Endothelial cell of umbilical vein (primary cell): ENCODE measurements around the gene AFDN.

Source experiments
- EZH2 ChIP-seq: IDR thresholded peaks from 2 replicates; pipeline ENCODE4 v1.6.1; 2012; ENCODE audit warnings: borderline replicate concordance, low read depth, mild to moderate bottlenecking, moderate library complexity, low read length, inconsistent platforms; ENCODE audit not compliant: severe bottlenecking
- FOS ChIP-seq: IDR thresholded peaks from 2 replicates; pipeline ENCODE4 v1.6.1; 2011; ENCODE audit warnings: mild to moderate bottlenecking, low read length, moderate library complexity, borderline replicate concordance; ENCODE audit not compliant: insufficient read depth
- GATA2 ChIP-seq: IDR thresholded peaks from 2 replicates; pipeline ENCODE4 v1.7.0; 2011; ENCODE audit warnings: low read depth, mild to moderate bottlenecking, moderate library complexity, mixed read lengths, low read length; ENCODE audit not compliant: insufficient read length, insufficient read depth
- MAX ChIP-seq: IDR thresholded peaks from 2 replicates; pipeline ENCODE4 v1.6.1; 2011; ENCODE audit not compliant: insufficient read depth, insufficient read length
- MYC ChIP-seq: IDR thresholded peaks from one replicate; pipeline ENCODE4 v1.6.1; 2011; ENCODE audit warnings: mild to moderate bottlenecking, low read depth, low read length
- POLR2A ChIP-seq: IDR thresholded peaks from 2 replicates; pipeline ENCODE4 v1.6.1; 2012; ENCODE audit warnings: low read depth, mild to moderate bottlenecking, control low read depth, low read length
- POLR2AphosphoS5 ChIP-seq: IDR thresholded peaks from 2 replicates; pipeline ENCODE4 v1.6.1; 2012; ENCODE audit warnings: low read depth, mild to moderate bottlenecking, control low read depth, low read length, moderate library complexity; ENCODE audit not compliant: insufficient read depth
- TF ChIP-seq, protein P1 (sequence below), 2 donors: IDR thresholded peaks; 1 replicate in 1 of 2; 2 replicates in 1 of 2; pipeline ENCODE4 v1.5.1; 2011; ENCODE audit warnings: low read length in 2 of 2, mild to moderate bottlenecking in 2 of 2, moderate library complexity in 2 of 2, control low read depth in 1 of 2, inconsistent platforms in 1 of 2, low read depth in 1 of 2; ENCODE audit not compliant: insufficient read depth in 1 of 2; ENCODE audit errors: extremely low read depth in 1 of 2

DNA sequence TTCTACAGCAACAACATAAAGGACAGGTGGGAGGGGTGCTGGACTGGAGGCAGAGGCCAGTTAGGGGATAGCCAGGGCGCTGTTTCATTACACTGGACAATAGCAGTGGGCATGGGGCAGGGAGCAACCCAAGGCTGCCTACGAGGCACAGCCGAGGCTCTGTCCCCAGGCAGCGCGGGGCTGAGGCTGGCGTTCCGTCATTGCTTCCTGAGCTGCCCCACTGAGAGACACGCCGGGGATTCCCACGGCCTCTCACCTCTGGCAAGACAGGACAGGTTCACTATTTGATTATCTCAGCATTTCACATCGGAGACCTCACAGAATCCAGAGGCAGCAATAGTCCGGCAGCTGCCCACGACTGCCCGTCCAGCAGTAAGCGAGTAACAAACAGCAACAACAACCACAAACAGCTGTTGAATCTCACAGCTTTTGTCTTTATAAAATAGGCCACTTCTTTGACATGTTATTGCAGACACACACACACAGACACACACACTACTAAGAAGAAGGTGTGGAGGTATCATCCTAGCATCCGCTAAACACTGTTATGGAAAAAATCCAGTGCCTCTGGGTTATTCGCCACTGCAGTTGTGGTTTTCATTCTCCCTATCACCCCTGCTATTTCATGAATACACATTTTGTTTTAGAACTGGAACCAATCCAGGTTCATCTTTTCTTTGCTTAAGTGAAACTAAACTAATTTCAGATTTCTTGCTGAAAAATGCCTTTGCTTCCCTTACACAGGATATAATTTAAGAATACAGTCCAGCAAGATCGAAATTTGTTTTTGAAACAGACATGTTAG, 190.2 kb downstream of the AFDN start:
- TF ChIP-seq, protein P1, sequence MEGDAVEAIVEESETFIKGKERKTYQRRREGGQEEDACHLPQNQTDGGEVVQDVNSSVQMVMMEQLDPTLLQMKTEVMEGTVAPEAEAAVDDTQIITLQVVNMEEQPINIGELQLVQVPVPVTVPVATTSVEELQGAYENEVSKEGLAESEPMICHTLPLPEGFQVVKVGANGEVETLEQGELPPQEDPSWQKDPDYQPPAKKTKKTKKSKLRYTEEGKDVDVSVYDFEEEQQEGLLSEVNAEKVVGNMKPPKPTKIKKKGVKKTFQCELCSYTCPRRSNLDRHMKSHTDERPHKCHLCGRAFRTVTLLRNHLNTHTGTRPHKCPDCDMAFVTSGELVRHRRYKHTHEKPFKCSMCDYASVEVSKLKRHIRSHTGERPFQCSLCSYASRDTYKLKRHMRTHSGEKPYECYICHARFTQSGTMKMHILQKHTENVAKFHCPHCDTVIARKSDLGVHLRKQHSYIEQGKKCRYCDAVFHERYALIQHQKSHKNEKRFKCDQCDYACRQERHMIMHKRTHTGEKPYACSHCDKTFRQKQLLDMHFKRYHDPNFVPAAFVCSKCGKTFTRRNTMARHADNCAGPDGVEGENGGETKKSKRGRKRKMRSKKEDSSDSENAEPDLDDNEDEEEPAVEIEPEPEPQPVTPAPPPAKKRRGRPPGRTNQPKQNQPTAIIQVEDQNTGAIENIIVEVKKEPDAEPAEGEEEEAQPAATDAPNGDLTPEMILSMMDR (IDR thresholded peaks at IDR 0.05; ENCODE audit: extremely low read depth in 1 of 2, insufficient read depth in 1 of 2, low read depth in 1 of 2, low read length in 2 of 2) = no peak
- TF ChIP-seq POLR2A (no peak), FOS (no peak), MAX (no peak), EZH2 (no peak), GATA2 (no peak), MYC (no peak), POLR2AphosphoS5 (no peak)
